Adrenal gland (tissue), 12 donors: ENCODE measurements around the gene DENND5B. TPM values are rescaled to one million over a fixed set of nuclear protein-coding genes. Genes with fewer than 3 reads are reported as not detected.

Source experiments
- DNase-seq, 7 donors: peaks; one replicate each; pipeline ENCODE4 v3.0.0-alpha.2; 2019 to 2020
- H3K27ac ChIP-seq, 5 donors: fragments of 200-600 bp; sonication (generic) in 4 of 5; 1 replicate in 3 of 5; 2 replicates in 2 of 5; pipeline versions ENCODE4 v1.5.1 to v1.8.0; 2016 to 2020; ENCODE audit warnings: mild to moderate bottlenecking in 1 of 5
- H3K27me3 ChIP-seq: fragments of 200-600 bp; 2 replicates; pipeline ENCODE4 v1.8.0; 2021
- H3K36me3 ChIP-seq, 2 donors: fragments of 200-600 bp; replicated peaks in 1 of 2; 1 replicate in 1 of 2; 2 replicates in 1 of 2; pipeline versions ENCODE4 v1.5.1 to v1.8.0; 2018 to 2022
- H3K4me1 ChIP-seq, 2 donors: fragments of 200-600 bp; replicated peaks in 1 of 2; 1 replicate in 1 of 2; 2 replicates in 1 of 2; pipeline versions ENCODE4 v1.5.1 to v1.8.0; 2018 to 2021
- H3K4me3 ChIP-seq, 4 donors: fragments of 200-600 bp; sonication (generic) in 3 of 4; one replicate each; pipeline ENCODE4 v1.5.1; 2016 to 2018
- H3K9me3 ChIP-seq, 3 donors: fragments of 200-600 bp; sonication (generic) in 1 of 3; replicated peaks in 1 of 3; 1 replicate in 2 of 3; 2 replicates in 1 of 3; pipeline versions ENCODE4 v1.5.1 to v1.8.0; 2016 to 2021
- POLR2A ChIP-seq, 2 donors: fragments of 450-650 bp; IDR thresholded peaks; one replicate each; pipeline ENCODE4 v1.6.1; 2017; ENCODE audit warnings: antibody characterized with exemption in 2 of 2, mild to moderate bottlenecking in 2 of 2, moderate library complexity in 1 of 2
- WGBS, 4 donors: extraction: QIAGEN DNeasy Blood & Tissue Kit in 2 of 4; methylation state at CpG; one replicate each; pipeline versions ENCODE4 v1.1.5 to v1.1.7; 2013 to 2017; 5-methylcytosine and 5-hydroxymethylcytosine counted together
- intact Hi-C, 2 donors: fragments of 100-400 bp; cut with DNase I; formaldehyde crosslinking; loops; one replicate each; pipeline versions ENCODE4 v1.14.1 to v1.15.0; 2022 to 2023
- polyA plus RNA-seq, 3 donors: library from polyadenylated mRNA; stranded (reverse); fragments of 200-250 nt in 2 of 3; fragments of 350-450 nt in 1 of 3; fragmentation: Illumina TruSeq in 1 of 3; extraction: RNeasy Lipid Tissue Mini Kit (QIAGEN cat#74804) in 1 of 3; gene quantifications; one replicate each; pipeline ENCODE4 v1.2.3, GENCODE V29; 2013 to 2014
- total RNA-seq, 9 donors: library from RNA; depleted of rRNA in 4 of 9; stranded (reverse); fragments of >200 nt in 4 of 9; fragments of 120-200 nt in 1 of 9; fragmentation: NEBNext Ultra II Directional in 1 of 9; extraction: Animal tissue kit (Norgen Biotek cat#: 25700) in 1 of 9; gene quantifications; one replicate each; pipeline versions ENCODE4 v1.1.0 to v1.2.4, GENCODE V29; 2013 to 2023
- TF ChIP-seq, protein P1 (sequence below), 6 experiments: fragments of 450-650 bp in 4 of 6; fragments of 200-600 bp in 2 of 6; sonication (generic) in 1 of 6; IDR thresholded peaks; 1 replicate in 5 of 6; 2 replicates in 1 of 6; pipeline versions ENCODE4 v1.5.1 to v1.8.0; 2016 to 2021; ENCODE audit warnings: antibody characterized with exemption in 6 of 6, mild to moderate bottlenecking in 2 of 6, moderate library complexity in 1 of 6
- donor health status: healthy with polysubstance abuse.
- donor health status: Bipolar disorder and iron deficiency.
- donor health status: DM: yes; HTN: yes; CAD: no.
- donor health status: DM: no; HTN: no; CAD: no.
- donor health status: DM: no; HTN: no; CAD: no.
- donor health status: DM: yes; HTN: yes; CAD: no.

DENND5B gene
- total and polyA plus RNA-seq, 12 donors = 4.2 to 32.5 (median 23.0) TPM

- Histone ChIP-seq H3K4me1 (no peaks in the 10 kb centered on the region), H3K36me3 (no peaks in the 10 kb centered on the region), H3K9me3 (no peaks in the 10 kb centered on the region), H3K4me3 (no peak overlapping the region), H3K27ac (no peak overlapping the region), H3K27me3 (no peaks in the 10 kb centered on the region)
- DNase-seq = no peak
- WGBS, 4 donors = 40 to 47% (median 45%) methylated on average over 9 of the region's 9 CpGs
- intact Hi-C loops = no loop called here
- TF ChIP-seq POLR2A (IDR thresholded peaks at IDR 0.05) = no peak
- TF ChIP-seq, protein P1, sequence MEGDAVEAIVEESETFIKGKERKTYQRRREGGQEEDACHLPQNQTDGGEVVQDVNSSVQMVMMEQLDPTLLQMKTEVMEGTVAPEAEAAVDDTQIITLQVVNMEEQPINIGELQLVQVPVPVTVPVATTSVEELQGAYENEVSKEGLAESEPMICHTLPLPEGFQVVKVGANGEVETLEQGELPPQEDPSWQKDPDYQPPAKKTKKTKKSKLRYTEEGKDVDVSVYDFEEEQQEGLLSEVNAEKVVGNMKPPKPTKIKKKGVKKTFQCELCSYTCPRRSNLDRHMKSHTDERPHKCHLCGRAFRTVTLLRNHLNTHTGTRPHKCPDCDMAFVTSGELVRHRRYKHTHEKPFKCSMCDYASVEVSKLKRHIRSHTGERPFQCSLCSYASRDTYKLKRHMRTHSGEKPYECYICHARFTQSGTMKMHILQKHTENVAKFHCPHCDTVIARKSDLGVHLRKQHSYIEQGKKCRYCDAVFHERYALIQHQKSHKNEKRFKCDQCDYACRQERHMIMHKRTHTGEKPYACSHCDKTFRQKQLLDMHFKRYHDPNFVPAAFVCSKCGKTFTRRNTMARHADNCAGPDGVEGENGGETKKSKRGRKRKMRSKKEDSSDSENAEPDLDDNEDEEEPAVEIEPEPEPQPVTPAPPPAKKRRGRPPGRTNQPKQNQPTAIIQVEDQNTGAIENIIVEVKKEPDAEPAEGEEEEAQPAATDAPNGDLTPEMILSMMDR (IDR thresholded peaks at IDR 0.05) = no peak
Observed at GRCh38 chr12:31346267-31346666, 244.7 kb downstream of the DENND5B start.

DNA sequence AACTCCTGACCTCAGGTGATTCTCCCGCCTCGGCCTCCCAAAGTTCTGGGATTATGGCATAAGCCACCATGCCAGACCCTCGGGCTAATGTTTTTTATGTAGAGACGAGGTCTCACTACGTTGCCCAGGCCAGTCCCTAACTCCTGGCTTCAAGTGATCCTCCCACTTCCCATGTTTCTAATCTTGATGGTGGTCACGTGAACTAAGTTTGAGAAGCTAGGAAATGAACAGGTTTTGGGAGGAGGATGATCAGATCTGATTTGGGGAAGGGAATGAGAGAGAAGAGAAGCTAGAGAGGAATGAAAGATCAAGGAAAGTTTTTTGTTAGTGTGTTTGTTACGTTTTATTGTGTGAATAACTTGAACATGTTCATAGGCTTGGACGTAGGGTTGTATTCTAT lies 247.8 kb downstream of the DENND5B start:
- TF ChIP-seq POLR2A (IDR thresholded peaks at IDR 0.05) = no peak
- Histone ChIP-seq H3K27me3 (no peaks in the 10 kb centered on the region), H3K27ac (no peak overlapping the region), H3K4me3 (no peak overlapping the region), H3K4me1 (no peaks in the 10 kb centered on the region), H3K36me3 (no peaks in the 10 kb centered on the region), H3K9me3 (no peaks in the 10 kb centered on the region)
- 86 to 93% (median 88%) methylated on average over 8 of the region's 8 CpGs for WGBS, 4 donors
- intact Hi-C loops = no loop called here
- DNase-seq = no peak

DNA sequence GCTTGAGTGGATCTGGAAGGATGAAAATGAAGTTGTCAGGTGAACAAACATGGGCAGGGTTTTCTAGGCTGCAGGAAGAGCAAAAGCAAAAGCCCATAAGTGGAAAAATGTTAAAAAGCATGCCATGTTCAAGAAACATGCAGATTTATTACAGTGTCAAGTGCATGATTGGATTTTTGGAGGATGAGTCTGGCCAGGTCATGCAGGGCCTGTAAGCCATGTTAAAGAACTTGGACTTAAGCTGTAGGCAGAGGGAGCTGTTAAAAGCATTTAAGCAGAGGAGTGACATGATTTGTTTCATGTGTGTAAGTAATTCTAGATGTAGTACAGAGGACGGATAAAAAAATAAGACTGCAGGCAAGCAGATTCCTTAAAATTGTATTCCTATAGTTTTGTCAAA lies 248.7 kb downstream of the DENND5B start:
- H3K36me3 ChIP-seq = no peaks in the 10 kb centered on the region
- intact Hi-C loops = no loop called here
- TF ChIP-seq, protein P1 (IDR thresholded peaks at IDR 0.05) = no peak
- no peak for TF ChIP-seq POLR2A (IDR thresholded peaks at IDR 0.05)
- no peak overlapping the region for H3K27ac ChIP-seq
- WGBS, 4 donors = 76 to 90% (median 80%) methylated on average over 1 of the region's 1 CpG
- no peaks in the 10 kb centered on the region for H3K27me3 ChIP-seq
- no peak for DNase-seq
- H3K4me1 ChIP-seq = no peaks in the 10 kb centered on the region
- no peaks in the 10 kb centered on the region for H3K9me3 ChIP-seq
- H3K4me3 ChIP-seq = no peak overlapping the region

GRCh38 chr12:31339831-31340622 lies 250.9 kb downstream of the DENND5B start:
- 78 to 90% (median 86%) methylated on average over 10 of the region's 10 CpGs for WGBS, 4 donors
- Histone ChIP-seq H3K27ac (no peak overlapping the region), H3K4me1 (no peaks in the 10 kb centered on the region), H3K36me3 (no peaks in the 10 kb centered on the region), H3K9me3 (no peaks in the 10 kb centered on the region), H3K4me3 (no peak overlapping the region), H3K27me3 (no peaks in the 10 kb centered on the region)
- no peak for TF ChIP-seq POLR2A (IDR thresholded peaks at IDR 0.05)
- TF ChIP-seq, protein P1 (IDR thresholded peaks at IDR 0.05) = no peak
- intact Hi-C loops = no loop called here
- DNase-seq = no peak

- Histone ChIP-seq H3K36me3 (no peaks in the 10 kb centered on the region), H3K4me1 (no peaks in the 10 kb centered on the region), H3K27ac (no peak overlapping the region), H3K27me3 (no peaks in the 10 kb centered on the region), H3K9me3 (no peaks in the 10 kb centered on the region), H3K4me3 (no peak overlapping the region)
- intact Hi-C loops = no loop called here
- WGBS, 4 donors = 63 to 67% (median 65%) methylated on average over 4 of the region's 4 CpGs
- no peak for TF ChIP-seq POLR2A (IDR thresholded peaks at IDR 0.05)
- TF ChIP-seq, protein P1 (IDR thresholded peaks at IDR 0.05) = no peak
- DNase-seq = no peak
Observed at GRCh38 chr12:31337952-31338351, 253.0 kb downstream of the DENND5B start.
